ENCODE measurements around the gene DOCK6. TPM values are rescaled to one million over a fixed set of nuclear protein-coding genes. Genes with fewer than 3 reads are reported as not detected.

DOCK6 gene
- total RNA-seq, 1 donor: 183 TPM

GRCh38 chr19:11198769-11199424 lies 63.4 kb downstream of the DOCK6 start:
- H4K20me1 ChIP-seq (ENCODE audit: insufficient read depth, low read length): peaks cover 10% of the 10 kb centered on the region
- no peak for TF ChIP-seq CTCF (IDR thresholded peaks at IDR 0.05; ENCODE audit: extremely low read depth, low read depth, low read length)
- no peaks in the 10 kb centered on the region for H3K27me3 ChIP-seq (ENCODE audit: insufficient read depth, low read length)
- no peak overlapping the region for H3K4me3 ChIP-seq (ENCODE audit: insufficient read depth, low read length)
- H2AFZ ChIP-seq (ENCODE audit: low read length): no peak overlapping the region
- no peak overlapping the region for H3K27ac ChIP-seq (ENCODE audit: low read depth, low read length)
- DNase-seq (ENCODE audit: insufficient read length, low spot score, missing footprints): no peak
- peaks cover 33% of the 10 kb centered on the region for H3K79me2 ChIP-seq (ENCODE audit: insufficient read depth, low read length)
- peaks cover 6% of the 10 kb centered on the region for H3K36me3 ChIP-seq (ENCODE audit: insufficient read depth, low read length)
- H3K9me3 ChIP-seq (ENCODE audit: low read depth, low read length): no peaks in the 10 kb centered on the region
- no peak overlapping the region for H3K4me2 ChIP-seq (ENCODE audit: insufficient read depth, low read length)
- peaks cover 22% of the 10 kb centered on the region for H3K4me1 ChIP-seq (ENCODE audit: insufficient read depth, low read length)

GRCh38 chr19:11198175-11198534 lies 64.2 kb downstream of the DOCK6 start:
- Histone ChIP-seq H3K27ac (ENCODE audit: low read depth, low read length) (no peak overlapping the region), H3K36me3 (ENCODE audit: insufficient read depth, low read length) (peaks cover 13% of the 10 kb centered on the region), H3K9me3 (ENCODE audit: low read depth, low read length) (no peaks in the 10 kb centered on the region), H4K20me1 (ENCODE audit: insufficient read depth, low read length) (peaks cover 10% of the 10 kb centered on the region), H3K4me1 (ENCODE audit: insufficient read depth, low read length) (peaks cover 16% of the 10 kb centered on the region), H3K79me2 (ENCODE audit: insufficient read depth, low read length) (peaks cover 40% of the 10 kb centered on the region), H3K27me3 (ENCODE audit: insufficient read depth, low read length) (no peaks in the 10 kb centered on the region), H3K4me3 (ENCODE audit: insufficient read depth, low read length) (peak overlapping the region; percentile 91), H2AFZ (ENCODE audit: low read length) (no peak overlapping the region), H3K4me2 (ENCODE audit: insufficient read depth, low read length) (peak overlapping the region; percentile 89)
- TF ChIP-seq CTCF (IDR thresholded peaks at IDR 0.05; ENCODE audit: extremely low read depth, low read depth, low read length): no peak
- no peak for DNase-seq (ENCODE audit: insufficient read length, low spot score, missing footprints)

- Histone ChIP-seq H2AFZ (ENCODE audit: low read length) (peak within 1 kb of the TSS; percentile 51), H3K36me3 (ENCODE audit: insufficient read depth, low read length) (peaks cover 20% of the 10 kb centered on the region), H3K4me2 (ENCODE audit: insufficient read depth, low read length) (peak within 1 kb of the TSS; percentile 89), H3K27ac (ENCODE audit: low read depth, low read length) (peak within 1 kb of the TSS; percentile 65), H3K4me3 (ENCODE audit: insufficient read depth, low read length) (peak within 1 kb of the TSS; percentile 91), H3K27me3 (ENCODE audit: insufficient read depth, low read length) (no peaks in the 10 kb centered on the region), H3K9me3 (ENCODE audit: low read depth, low read length) (no peaks in the 10 kb centered on the region), H3K4me1 (ENCODE audit: insufficient read depth, low read length) (peaks cover 11% of the 10 kb centered on the region), H3K79me2 (ENCODE audit: insufficient read depth, low read length) (peaks cover 46% of the 10 kb centered on the region), H4K20me1 (ENCODE audit: insufficient read depth, low read length) (peaks cover 13% of the 10 kb centered on the region)
- TF ChIP-seq CTCF (IDR thresholded peaks at IDR 0.05; ENCODE audit: extremely low read depth, low read depth, low read length): no peak
- peak; percentile 100 for DNase-seq (ENCODE audit: insufficient read length, low spot score, missing footprints)
Observed at GRCh38 chr19:11197291-11198174, 64.8 kb downstream of the DOCK6 start, which contains the start of gene KANK2. Gene KANK2, minus strand, starts transcription at chr19:11197545. Its CDS starts 3,034 bp downstream, at chr19:11194511.

Data from osteoblast (primary cell).